HG02852 (cell line): ENCODE data around the gene PRG3.

Experiments used
- ATAC-seq: cut with Tn5 transposase; IDR thresholded peaks from one replicate; pipeline ENCODE4 v1.9.1; 2021; ENCODE audit warnings: mild to moderate bottlenecking, moderate library complexity; ENCODE audit not compliant: unreplicated experiment

PRG3 gene

DNA sequence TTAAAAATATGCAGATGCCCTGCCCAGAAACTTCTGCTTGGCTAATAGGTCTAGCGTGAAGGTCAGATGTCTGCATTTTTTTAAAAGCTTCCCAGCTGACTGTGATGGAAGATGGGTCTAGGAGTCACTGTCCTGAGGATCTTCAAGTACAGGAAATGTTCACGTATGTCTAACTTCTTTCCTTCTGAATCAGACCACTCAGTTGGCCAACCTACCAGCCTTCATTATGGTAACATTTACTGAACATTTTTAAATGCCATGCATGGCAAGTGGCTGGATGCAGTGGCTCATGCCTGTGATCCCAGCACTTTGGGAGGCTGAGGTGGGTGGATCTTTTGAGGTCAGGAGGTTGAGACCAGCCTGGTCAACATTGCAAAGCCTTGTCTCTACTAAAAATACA lies 10.6 kb upstream of the PRG3 start:
- no peak for ATAC-seq

DNA sequence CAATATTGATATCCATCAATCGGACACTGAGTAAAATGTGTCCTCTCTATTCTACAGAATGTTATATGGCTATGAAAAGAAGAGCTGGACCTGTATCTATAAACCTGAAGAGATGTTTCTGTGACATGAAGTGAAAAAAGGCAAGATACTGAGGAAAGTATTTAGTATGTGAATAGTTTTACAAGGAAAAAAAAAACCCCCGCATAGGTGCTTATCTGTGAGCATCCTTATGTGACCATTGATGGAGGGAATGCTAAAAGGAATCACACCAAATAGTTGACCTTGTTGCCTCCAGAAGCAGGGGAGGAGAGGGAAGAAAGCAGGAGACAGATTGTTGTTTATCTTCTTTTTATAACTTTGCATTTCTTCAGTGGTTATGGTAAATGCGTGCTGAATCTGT lies 10.2 kb upstream of the PRG3 start:
- ATAC-seq = no peak

DNA sequence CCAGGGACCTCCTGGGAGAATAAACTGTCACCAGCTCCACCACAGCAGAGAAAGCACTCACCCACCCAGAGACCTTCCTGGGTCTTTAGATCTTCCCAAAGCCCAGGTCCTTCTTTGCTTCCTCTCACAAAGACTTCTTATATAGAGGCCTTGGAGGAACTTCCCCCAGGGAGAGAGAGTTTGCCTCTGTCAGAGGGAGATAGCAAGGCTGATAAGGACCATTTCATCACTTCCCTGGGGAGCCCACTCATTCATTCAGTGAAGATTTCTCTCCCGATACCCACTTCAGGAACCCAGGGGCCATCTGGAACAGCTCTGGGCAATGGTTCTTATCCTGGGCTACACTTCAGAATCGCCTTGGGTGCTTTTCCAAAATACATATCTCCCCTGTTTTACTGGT lies 9.6 kb upstream of the PRG3 start, which contains the start of gene PRG2:
PRG2 (minus strand) TSS at position 116 of the 400 bp plus-strand sequence. CDS start 706 bp downstream, outside the sequence.
- no peak for ATAC-seq

DNA sequence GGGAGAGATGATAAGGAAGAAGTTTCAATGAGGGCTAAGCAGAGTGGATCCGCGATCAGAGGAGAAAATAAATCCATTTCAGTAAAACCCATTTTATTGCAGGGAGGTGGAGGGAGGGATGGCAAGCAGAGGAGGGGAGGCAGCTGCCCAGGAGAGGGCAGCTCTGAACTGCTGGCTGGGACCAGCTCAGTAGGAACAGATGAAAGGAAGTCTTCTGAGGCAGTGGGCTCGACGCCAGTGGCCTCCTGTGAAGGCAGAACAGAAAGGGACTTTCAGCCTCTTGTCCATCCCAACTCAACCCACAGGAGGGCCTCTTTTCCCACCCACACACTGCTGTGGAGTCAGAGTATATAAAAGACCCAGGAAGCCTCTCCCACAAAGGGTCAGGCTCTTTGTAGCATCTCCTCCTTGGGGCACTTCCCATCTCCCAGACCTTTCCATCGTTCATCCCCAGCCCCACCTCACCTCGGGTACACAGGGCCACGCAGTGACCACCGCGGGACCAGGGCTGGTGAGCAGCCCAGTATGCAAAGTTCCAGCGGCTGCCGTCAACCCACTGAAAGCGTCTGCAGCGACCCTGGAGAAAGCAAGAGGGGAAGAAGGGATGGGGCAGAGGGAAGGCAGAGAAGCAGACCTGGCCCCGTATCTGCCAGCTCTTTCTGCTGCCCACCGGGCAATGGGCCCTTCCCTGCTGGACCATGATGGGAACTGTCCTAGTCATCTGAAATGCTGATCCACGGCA lies 6.5 kb upstream of the PRG3 start:
- ATAC-seq = no peak

DNA sequence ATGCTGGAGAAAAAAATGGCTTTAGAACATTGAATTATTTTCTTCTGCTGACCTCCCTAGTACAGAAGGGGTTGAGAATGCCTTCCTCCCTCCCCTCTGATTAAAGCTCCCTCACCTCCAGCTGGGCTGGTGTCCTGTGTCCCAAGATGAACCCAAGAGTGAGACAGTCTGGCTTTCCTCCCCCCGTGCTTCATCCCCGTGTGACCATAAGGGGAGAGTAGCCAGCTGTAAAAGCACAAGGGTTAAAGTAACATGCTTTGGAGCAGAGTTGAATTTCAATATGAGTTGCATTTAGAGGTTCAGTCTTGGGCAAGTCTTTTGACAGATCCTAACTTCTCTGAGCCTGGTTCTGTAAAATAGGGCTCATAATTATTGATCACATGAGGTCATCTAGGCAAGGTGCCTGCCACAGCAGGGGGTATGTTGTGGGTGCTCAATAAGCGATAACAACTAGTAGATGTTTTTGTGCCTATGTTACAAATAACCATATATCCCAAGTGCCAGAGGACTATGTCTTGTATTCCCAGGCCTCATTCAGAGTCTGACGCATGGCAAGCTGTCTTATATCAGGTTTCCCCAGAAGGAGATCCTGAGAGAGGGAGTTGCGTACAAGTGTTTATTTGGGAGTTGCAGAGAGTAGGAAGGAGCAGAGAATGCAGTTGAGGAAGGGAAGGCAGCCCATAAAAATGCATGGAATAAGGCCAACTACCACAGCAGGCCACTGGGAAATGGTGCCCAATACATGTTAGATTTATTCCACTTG lies 5.4 kb upstream of the PRG3 start:
- ATAC-seq = no peak

DNA sequence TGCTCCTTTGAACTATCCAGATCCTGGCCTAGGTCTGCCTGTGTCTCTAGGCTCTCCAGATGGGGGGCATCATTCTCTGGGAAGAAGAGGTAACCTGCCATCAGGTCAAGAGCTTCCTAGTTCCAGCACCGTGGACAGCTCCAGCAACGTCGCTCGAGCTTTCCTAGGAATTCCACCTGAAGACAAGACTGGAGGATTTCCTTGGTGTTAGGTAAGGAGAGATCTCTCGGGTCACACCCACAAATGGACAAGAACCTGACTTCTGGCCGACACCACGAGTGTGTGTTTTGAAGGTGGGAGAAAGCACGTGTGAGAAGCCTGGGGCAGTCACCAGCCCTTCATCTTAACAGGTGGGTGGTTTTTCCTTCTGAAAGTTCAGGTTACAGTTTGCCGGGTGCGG lies 1.2 kb downstream of the PRG3 start:
- ATAC-seq = no peak

DNA sequence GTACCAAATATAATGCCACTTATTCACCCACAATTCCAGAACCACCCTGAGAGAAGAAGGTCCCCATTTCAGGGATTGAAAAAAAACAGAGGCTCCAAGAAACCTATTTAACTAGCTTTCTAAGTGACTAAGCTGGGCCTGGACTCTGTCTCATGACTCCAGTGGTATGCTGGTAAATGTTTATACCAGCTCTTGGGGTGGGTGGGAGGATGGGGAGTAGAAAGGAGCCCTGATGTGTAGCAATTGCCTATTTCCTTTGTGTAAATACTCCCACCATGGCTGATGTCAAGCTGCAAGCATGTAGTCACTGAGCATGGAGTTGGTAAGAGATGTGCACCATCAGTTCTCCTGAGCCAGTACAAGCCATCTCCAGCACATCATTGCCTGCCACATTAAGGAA lies 2.8 kb downstream of the PRG3 start:
- ATAC-seq = no peak

DNA sequence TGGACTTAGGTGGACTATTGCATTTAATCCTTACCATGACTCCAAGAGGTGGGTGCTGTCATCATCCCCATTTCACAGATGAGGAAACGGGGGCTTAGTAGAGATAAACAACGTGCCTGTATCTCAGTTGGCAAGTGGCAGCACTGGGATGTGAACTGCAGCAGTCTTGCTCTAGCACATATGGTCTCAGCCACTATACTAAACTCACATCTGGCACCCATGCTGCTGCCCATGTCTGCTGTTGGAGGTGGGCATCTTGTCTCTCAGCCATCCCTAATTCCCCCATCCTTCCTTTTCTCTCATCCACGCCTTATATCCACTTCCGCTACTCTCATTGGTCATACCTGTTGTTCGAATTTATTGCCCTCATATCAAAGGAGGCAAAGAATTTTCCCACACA lies 3.8 kb downstream of the PRG3 start:
- ATAC-seq = no peak

DNA sequence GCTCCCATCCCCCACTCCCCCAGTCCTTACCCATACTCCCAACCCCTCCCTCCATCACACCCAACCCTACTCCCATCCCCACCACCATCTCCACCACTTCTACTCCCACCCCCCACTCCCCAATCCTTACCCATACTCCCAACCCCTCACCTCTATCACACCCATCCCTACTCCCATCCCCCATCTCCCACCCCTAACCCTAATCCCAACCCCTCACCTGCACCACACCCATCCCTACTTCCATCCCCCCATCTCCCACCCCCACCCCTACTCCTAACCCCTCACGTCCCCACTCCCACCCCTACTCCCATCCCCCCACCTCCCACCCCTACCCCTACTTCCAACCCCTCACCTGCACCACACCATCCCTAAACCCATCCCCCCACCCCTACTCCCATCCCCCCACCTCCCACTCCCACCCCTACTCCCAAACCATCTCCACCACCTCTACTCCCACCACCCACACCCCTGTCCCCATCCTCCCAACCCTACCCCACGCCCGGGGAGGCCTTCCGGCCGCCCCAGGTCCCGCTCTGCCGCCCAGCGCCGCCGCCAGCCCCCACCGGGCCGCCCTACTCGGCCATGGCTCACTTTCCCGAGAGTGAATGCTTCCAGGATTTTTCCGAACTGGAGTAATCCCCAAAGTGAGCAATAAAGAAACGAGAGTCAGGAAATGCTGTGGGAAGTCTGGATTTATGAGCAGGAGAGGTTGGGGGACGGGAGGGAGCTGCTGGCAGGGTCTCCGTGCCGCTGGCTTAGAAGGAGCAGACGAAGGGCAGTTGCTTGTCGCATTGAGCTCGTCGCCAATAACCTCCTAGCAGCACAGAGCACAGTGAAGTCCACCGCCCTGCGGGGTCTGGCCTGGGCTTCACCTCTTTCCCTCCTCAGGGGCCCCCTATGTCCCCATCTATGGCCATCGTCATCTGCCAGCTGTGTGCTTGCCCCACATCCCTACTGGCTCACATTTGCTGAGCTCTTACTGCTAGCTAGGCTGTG lies 4.6 kb downstream of the PRG3 start:
- no peak for ATAC-seq

DNA sequence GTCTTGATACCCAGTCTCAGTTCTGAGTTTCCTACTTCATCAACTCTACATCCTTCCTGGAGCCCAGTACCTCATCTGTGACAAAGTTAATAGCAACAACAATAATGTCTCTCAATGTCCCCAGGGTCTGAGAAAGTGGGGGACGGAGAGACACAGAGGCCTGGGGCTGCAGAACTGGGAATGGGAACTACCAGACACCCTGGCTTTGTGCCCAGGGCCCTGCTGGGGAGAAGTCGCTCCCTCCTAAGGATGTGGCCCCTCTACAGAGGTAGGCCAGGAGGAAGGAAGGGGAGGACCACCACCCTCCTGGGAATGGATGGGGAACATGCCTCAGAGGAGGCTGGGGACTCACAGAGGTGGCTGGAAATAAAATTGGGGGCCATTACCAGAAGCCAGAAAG lies 5.5 kb downstream of the PRG3 start:
- ATAC-seq = no peak

DNA sequence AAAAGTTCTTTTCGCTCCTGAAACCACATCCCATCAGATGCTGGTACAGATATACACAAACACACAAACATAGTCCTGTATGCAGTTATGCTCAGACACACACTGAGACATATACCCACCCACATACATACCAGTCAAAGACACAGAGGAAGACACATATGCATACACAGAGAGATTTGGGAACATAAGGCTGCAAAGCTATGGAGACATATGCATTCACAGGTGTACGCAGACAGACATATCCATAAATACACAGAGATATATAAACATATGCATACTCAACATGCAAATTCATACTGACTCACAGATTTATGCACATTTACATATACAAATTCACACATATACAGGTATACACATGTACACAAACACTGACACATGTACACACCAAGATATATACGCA lies 6.0 kb downstream of the PRG3 start:
- ATAC-seq = no peak

DNA sequence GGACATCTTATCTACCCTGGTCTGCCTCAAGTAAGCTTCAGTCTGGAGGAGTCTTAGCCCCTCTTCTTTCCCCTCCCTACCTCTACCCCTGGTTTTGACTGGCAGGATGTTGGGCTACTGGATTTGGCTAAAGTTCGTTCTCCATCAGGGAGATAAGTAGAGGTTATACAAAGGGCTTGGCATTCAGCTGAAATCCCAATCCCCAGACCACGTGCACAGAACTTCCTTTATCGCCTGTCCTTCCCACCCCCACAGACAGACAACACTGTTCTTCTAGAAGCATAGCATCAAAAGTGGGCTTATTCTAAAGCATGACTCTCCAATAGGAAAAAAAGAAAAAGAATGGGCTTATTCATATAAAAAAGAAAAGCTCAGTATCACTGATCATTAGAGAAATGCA lies 7.8 kb downstream of the PRG3 start:
- ATAC-seq = no peak

DNA sequence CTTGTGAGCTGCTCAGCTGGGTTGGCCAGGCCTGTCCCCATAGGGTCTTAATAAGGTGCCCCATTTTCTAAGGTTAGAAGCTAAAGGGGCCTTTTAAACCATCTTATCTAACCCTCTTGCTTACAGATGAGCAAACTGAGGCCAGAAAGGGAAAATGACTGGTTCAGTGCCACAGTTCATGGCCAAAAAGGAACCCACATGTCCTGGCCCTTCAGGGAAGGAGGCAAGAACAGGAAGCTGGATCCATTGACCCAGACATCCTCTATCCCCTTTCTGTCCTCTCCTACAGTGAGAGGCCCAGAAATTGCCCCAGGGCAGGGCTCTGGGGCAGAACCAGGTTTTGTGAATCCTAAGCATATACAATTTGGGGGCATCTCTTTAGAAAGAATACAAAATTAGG lies 10.0 kb downstream of the PRG3 start:
- no peak for ATAC-seq

DNA sequence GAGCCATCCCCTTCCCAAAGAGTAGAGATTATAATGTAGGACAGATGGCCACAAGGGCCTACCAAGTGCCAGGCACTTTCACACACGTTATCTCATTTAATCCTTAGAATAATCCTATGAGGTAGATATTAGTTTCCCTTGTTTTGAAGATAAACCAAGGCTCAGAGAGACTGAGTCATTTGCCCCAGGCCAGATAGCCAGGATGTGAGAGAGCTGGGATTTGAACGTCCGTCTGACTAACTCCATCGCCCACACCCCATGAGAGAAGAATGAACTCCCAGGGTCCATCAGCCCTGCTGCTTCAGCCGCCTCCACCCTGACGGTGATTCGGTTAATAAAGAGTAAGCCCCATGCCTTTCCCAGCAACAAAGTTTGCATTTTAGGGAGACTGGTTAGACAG lies 10.7 kb downstream of the PRG3 start:
- no peak for ATAC-seq

DNA sequence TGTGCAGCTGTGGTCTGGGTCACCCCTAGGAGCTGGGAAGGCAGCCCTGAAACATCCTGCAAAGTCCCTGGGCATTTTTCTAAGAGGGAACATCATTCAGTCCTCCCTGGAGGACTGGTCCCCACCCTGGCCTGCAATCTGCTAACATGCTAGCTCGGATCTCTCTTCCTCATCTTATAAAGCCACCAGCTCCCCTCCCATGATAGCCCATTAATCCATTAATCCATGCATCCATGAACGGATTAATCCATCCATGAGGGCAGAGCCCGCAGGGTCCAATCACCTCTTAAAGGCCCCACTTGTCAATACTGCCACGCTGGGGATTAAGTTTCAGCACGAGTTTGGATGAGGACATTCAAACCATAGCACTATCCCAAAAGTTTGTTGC lies 12.1 kb downstream of the PRG3 start:
- no peak for ATAC-seq

DNA sequence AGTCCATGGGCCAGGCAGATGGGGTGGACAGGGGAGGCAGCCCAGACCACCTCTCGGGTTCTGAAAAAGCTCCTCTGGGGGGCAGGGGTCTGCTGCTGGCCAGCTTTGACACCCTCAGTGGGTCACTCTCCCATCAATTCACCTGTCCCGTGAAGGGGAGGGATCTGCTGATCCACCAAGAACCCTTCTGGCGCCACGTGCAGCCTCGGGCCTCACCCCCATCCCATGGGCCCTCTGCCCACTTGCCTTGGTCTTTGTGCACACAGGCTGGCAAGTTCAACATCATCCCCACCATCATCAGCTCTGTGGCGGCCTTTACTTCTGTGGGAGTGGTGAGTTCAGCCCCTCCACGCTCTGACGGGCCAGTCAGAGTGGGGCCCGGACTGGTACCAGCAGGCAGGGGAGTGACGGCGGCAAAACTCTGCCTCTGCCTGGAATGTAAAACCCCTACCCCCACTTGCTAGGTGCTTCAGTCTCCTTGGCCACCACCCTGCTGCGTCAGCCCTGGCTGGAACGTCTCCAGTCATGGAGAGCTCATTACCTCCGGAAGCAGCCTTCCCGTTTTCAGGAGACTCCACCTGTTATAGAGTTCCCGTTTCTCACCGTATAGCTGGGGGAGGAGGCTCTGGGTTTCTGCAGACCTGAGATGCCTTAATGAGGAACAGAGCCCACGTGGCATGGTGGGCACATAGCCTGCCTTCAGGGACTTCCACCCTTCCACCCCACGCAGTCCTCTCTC lies 12.7 kb downstream of the PRG3 start:
- ATAC-seq = no peak

DNA sequence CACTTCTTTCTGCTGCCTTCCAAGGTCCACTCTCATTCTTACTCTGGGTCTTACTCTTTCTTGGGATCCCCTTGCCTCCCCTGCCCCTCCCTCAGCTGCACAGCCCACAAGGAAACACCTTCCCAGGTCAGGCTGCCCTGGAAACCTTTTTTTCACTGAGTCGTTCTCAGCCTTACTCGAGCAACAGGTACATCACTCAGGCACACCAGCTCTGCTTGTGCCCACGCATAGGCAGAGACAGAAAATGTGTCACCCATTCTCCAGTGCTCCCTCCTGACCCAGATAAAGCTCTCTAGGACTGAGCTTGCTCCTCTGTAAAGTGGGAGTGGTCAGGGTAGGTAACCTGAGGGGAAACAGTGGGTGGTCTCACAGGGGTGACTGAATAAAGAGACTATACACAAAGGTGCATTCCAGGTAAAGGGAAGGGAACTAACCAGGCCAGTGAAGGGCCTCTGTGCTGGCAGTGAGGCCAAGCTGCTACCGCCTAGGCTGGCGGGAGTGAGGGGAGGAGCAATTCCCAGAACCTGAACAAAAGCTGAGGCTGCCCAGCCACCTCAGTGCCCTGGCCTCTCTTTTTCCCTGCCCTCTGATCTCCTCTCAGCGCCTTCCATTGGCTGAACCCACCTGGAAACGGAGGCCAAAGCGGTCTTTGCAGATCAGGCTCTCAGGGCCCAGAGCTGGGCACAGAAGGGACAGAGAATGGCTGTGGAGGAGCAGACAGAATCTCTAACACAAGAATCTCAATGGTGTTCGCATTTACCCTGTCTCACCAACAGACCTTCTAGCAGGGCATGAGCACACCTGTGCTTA lies 15.9 kb downstream of the PRG3 start:
- no peak for ATAC-seq

DNA sequence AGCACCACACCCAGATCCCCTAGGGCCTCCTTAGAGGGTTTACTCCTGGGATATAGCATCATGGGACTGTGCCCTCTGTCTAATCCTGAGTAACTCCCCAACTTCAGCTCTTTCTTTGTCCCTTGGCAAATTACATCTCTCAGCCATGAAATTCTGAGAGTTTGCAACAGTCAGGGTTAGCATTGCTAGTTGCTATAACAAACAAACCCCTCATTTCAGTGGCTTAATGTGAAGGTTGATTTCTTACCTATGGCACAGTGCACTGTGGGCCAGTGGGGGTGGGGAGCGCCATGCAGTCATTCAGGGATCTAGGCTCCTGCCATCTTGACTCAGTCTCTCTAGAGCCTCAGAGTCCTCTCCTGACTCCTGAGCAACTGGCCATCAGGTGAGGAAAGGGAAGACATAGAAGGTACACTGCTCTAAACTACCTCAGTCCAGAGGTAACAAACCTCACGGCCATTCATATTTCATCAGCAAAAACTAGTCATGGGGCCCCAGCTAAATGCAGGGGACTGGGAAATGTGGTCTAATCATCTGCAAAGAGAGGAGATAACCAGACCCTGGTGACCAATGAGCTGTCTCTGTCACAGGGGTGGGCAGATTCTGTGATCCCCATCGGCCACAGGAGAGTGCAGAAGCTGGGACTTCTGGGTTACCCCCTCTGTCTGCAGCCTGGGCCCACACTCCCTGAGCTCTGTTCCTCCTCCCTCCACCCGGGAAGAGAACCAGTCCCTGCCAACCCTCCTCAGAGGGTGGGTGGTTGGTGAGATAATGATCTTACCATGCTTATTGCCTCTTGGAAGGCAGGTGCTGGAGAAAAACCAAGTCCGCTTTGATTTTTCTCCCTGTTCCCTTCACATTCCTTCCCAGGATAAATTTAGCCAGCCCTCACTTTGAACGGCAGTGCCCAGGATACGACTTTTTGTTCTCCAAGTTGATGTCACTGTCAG lies 17.5 kb downstream of the PRG3 start:
- ATAC-seq = no peak

DNA sequence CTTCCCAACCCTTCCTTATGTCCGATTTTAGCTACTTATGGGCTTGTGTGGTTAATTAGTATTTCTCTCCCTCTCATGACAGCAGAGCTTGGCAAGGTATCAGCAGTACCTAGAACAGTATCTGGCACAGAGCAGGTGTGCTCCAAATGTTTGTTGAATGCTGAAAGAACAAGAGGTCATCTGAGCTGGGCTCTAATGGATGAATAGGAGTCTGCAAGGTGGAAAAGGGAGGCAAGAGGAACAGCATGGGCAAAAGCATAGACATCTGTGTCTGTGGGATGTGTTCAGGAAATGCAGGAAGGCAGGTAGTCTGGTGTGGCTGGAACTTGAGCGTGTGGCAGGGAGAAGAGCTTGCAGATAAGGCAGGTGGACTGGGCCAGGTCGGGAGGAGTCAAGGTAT lies 19.0 kb downstream of the PRG3 start:
- ATAC-seq = no peak
